HepG2 (cell line): ENCODE data around the gene LRPPRC. TPM values are rescaled to one million over a fixed set of nuclear protein-coding genes. Genes with fewer than 3 reads are reported as not detected.
A peak's percentile ranks its signal among the peaks of the same experiment; 100 is the strongest.

ENCODE experiments used
- ATAC-seq: fragments of 200-7000 bp; cut with Tn5 transposase; 3 replicates; pipeline ENCODE4 v1.9.1; 2020; ENCODE audit warnings: mild to moderate bottlenecking, moderate library complexity
- BruUV-seq: library from RNA; stranded (reverse); fragments of 400-500 nt; replicated peaks from 2 replicates; lab custom pipeline; 2021; lab: Mats Ljungman, UMichigan
- CTCF ChIA-PET: fragments of 300-600 bp; formaldehyde crosslinking; extraction: SDS; loops from one replicate; lab custom pipeline; 2021; ENCODE audit warnings: low total read pairs, inconsistent platforms, low intra/inter-chr PET ratio; lab: Yijun Ruan, JAX
- POLR2A ChIA-PET: fragments of 350-600 bp; sonication (Branson Sonifier 250); formaldehyde crosslinking; loops from one replicate; lab custom pipeline; 2020; ENCODE audit warnings: antibody characterized with exemption, inconsistent platforms; lab: Yijun Ruan, JAX
- DNase-seq: peaks from one replicate; pipeline ENCODE4 v3.0.0-alpha.2; 2015; ENCODE audit warnings: low spot score
- FAIRE-seq: peaks from 3 replicates; lab custom pipeline; 2011; peaks lifted over from hg19 to GRCh38; lab: Jason Lieb, UNC
- H2AFZ ChIP-seq: one replicate; pipeline ENCODE4 v1.6.1; 2011; ENCODE audit warnings: low read length, inconsistent platforms
- H3K27ac ChIP-seq: fragments of 300-600 bp; 3 replicates; pipeline ENCODE4 v1.8.0; 2011; ENCODE audit warnings: mixed run types, mild to moderate bottlenecking, mixed read lengths, low read length, inconsistent platforms; ENCODE audit not compliant: insufficient read depth; ENCODE audit errors: extremely low read length
- H3K27me3 ChIP-seq, 2 experiments: fragments of 200-600 bp in 1 of 2; 2 replicates in 1 of 2; 3 replicates in 1 of 2; pipeline versions ENCODE4 v1.6.0 to v1.8.0; 2011; ENCODE audit warnings: low read length in 2 of 2, mild to moderate bottlenecking in 2 of 2, moderate library complexity in 2 of 2, inconsistent platforms in 1 of 2; ENCODE audit not compliant: insufficient read depth in 2 of 2, control insufficient read depth in 1 of 2
- H3K36me3 ChIP-seq, 2 experiments: fragments of 200-600 bp in 1 of 2; replicated peaks in 1 of 2; 2 replicates in 1 of 2; 3 replicates in 1 of 2; pipeline versions ENCODE4 v1.5.1 to v1.8.0; 2011; ENCODE audit warnings: low read length in 2 of 2, inconsistent platforms in 1 of 2; ENCODE audit not compliant: insufficient read depth in 2 of 2, control insufficient read depth in 1 of 2
- H3K4me1 ChIP-seq: 2 replicates; pipeline ENCODE4 v1.5.1; 2012; ENCODE audit warnings: low read length, inconsistent platforms; ENCODE audit not compliant: insufficient read depth
- H3K4me2 ChIP-seq: 2 replicates; pipeline ENCODE4 v1.6.0; 2011; ENCODE audit warnings: low read depth, low read length, inconsistent platforms
- H3K4me3 ChIP-seq, 3 experiments: fragments of 200-600 bp in 1 of 3; sonication (generic), shearing (Covaris generic) in 1 of 3; replicated peaks in 1 of 3; 2 replicates each; pipeline ENCODE4 v1.5.1; 2011 to 2016; ENCODE audit warnings: low read length in 3 of 3, inconsistent platforms in 2 of 3, low read depth in 2 of 3, mild to moderate bottlenecking in 2 of 3, control low read depth in 1 of 3, mixed read lengths in 1 of 3; ENCODE audit not compliant: insufficient read depth in 1 of 3
- H3K79me2 ChIP-seq: one replicate; pipeline ENCODE4 v1.6.1; 2011; ENCODE audit warnings: low read length, inconsistent platforms; ENCODE audit not compliant: insufficient read depth
- H3K9ac ChIP-seq: 2 replicates; pipeline ENCODE4 v1.6.0; 2011; ENCODE audit warnings: mild to moderate bottlenecking, low read depth, low read length, inconsistent platforms; ENCODE audit not compliant: insufficient read depth
- H3K9me3 ChIP-seq: 2 replicates; pipeline ENCODE4 v1.5.1; 2012; ENCODE audit warnings: mild to moderate bottlenecking, low read length
- H4K20me1 ChIP-seq: 2 replicates; pipeline ENCODE4 v1.6.0; 2011; ENCODE audit warnings: inconsistent platforms, mild to moderate bottlenecking, low read length, moderate library complexity; ENCODE audit not compliant: insufficient read depth
- DMAP1 ChIP-seq: IDR thresholded peaks from 2 replicates; pipeline ENCODE4 v1.6.1; 2016
- FOXO4 ChIP-seq: sonication (generic); formaldehyde crosslinking; conservative IDR thresholded peaks from 2 replicates; pipeline ENCODE4 v1.8.1; 2023; ENCODE audit warnings: missing genetic modification reagents
- LRRFIP1 ChIP-seq: sonication (generic); formaldehyde crosslinking; conservative IDR thresholded peaks from 2 replicates; pipeline ENCODE4 v1.4.0; 2020; ENCODE audit warnings: missing genetic modification reagents
- MTERF4 ChIP-seq: sonication (generic); formaldehyde crosslinking; IDR thresholded peaks from 2 replicates; pipeline ENCODE4 v1.8.0; 2023; ENCODE audit warnings: mild to moderate bottlenecking, missing genetic modification reagents
- NONO ChIP-seq, 2 experiments: fragments of 450-650 bp in 1 of 2; sonication (generic) in 1 of 2; formaldehyde crosslinking in 1 of 2; IDR thresholded peaks in 1 of 2; conservative IDR thresholded peaks in 1 of 2; 2 replicates each; pipeline versions ENCODE4 v1.6.1 to v1.8.0; 2017 to 2022; ENCODE audit warnings: mild to moderate bottlenecking in 1 of 2, missing genetic modification reagents in 1 of 2, moderate library complexity in 1 of 2
- REPIN1 ChIP-seq: sonication (generic); formaldehyde crosslinking; IDR thresholded peaks from 2 replicates; pipeline ENCODE4 v1.8.0; 2022; ENCODE audit warnings: missing genetic modification reagents, low read depth, mild to moderate bottlenecking, borderline replicate concordance
- THAP9 ChIP-seq: sonication (generic); formaldehyde crosslinking; IDR thresholded peaks from 2 replicates; pipeline ENCODE4; 2020; ENCODE audit warnings: missing genetic modification reagents, mild to moderate bottlenecking, borderline replicate concordance
- ZBTB38 ChIP-seq: sonication (generic); formaldehyde crosslinking; IDR thresholded peaks from 2 replicates; pipeline ENCODE4 v1.5.1; 2020; ENCODE audit warnings: mild to moderate bottlenecking, missing genetic modification reagents
- ZNF136 ChIP-seq: sonication (generic); formaldehyde crosslinking; IDR thresholded peaks from 2 replicates; pipeline ENCODE4 v1.8.1; 2022; ENCODE audit warnings: low read depth, mild to moderate bottlenecking, moderate library complexity, missing genetic modification reagents
- ZNF274 ChIP-seq: sonication (generic); formaldehyde crosslinking; IDR thresholded peaks from 2 replicates; pipeline ENCODE4 v1.5.1; 2020; ENCODE audit warnings: mild to moderate bottlenecking, missing genetic modification reagents
- ZNF33B ChIP-seq: sonication (generic); formaldehyde crosslinking; IDR thresholded peaks from 2 replicates; pipeline ENCODE4 v1.5.1; 2020; ENCODE audit warnings: mild to moderate bottlenecking, missing genetic modification reagents
- ZNF746 ChIP-seq: sonication (generic); formaldehyde crosslinking; IDR thresholded peaks from 2 replicates; pipeline ENCODE4 v1.8.0; 2022; ENCODE audit warnings: mild to moderate bottlenecking, missing genetic modification reagents
- ZNF878 ChIP-seq: sonication (generic); formaldehyde crosslinking; IDR thresholded peaks from 2 replicates; pipeline ENCODE4 v1.8.1; 2023; ENCODE audit warnings: mild to moderate bottlenecking, missing genetic modification reagents, moderate library complexity
- ZSCAN31 ChIP-seq: sonication (generic); formaldehyde crosslinking; IDR thresholded peaks from 2 replicates; pipeline ENCODE4 v1.5.0; 2020; ENCODE audit warnings: low read depth, mild to moderate bottlenecking, missing genetic modification reagents
- WGBS: methylation state at CpG from one replicate; pipeline ENCODE4 v1.1.6; 2017; ENCODE audit warnings: low lambda C conversion rate; 5-methylcytosine and 5-hydroxymethylcytosine counted together
- in situ Hi-C: cut with HindIII; loops from 2 replicates; pipeline ENCODE4 v1.10.0; 2017; ENCODE audit warnings: low pct_unique_long_range_greater_than_20kb; ENCODE audit not compliant: extremely low pct_ligation_motif_present
- intact Hi-C: fragments of 100-400 bp; cut with micrococcal nuclease; formaldehyde crosslinking; loops from one replicate; pipeline ENCODE4 v1.10.0; 2022; ENCODE audit not compliant: unreplicated experiment
- polyA plus RNA-seq, 8 experiments: library from polyadenylated mRNA; depleted of rRNA in 3 of 8; stranded (reverse) in 7 of 8; unstranded in 1 of 8; fragments of >200 nt; fragmentation: Illumina TruSeq in 4 of 8; extraction: Trizol in 4 of 8; gene quantifications; 2 replicates each; pipeline versions ENCODE4 v1.2.1 to v1.2.3, GENCODE V29; 2011 to 2016; ENCODE audit warnings: low read depth in 4 of 8, missing spikeins in 1 of 8, mixed read lengths in 1 of 8; ENCODE audit not compliant: insufficient read depth in 1 of 8
- total RNA-seq, 5 experiments: library from RNA; depleted of rRNA; stranded (reverse); fragments of >200 nt; fragmentation: Illumina TruSeq; extraction: Trizol; gene quantifications; 2 replicates each; pipeline ENCODE4 v1.2.3, GENCODE V29; 2016; ENCODE audit warnings: low read depth in 1 of 5

LRPPRC gene
- total and polyA plus RNA-seq, 2 of the 13 experiments (the other 11 are each of a cell fraction or from before 2014, with no cell fraction given) = 117 to 167 TPM

GRCh38 chr2:43839776-43840564, 155.8 kb downstream of the LRPPRC start:
- CTCF ChIA-PET = no interaction called here
- Histone ChIP-seq H3K27me3 (no peaks in the 10 kb centered on the region), H3K36me3 (peaks cover 2 to 18% of the 10 kb centered on the region in 2 experiments; a peak in 3 of 5 replicates), H3K27ac (peak overlapping the region; percentile 2), H3K9ac (peak overlapping the region; percentile 79), H2AFZ (peak overlapping the region; percentile 32), H3K79me2 (peaks cover 34% of the 10 kb centered on the region), H3K4me1 (peaks cover 67% of the 10 kb centered on the region), H3K9me3 (no peaks in the 10 kb centered on the region), H3K4me2 (peak overlapping the region; percentile 89), H3K4me3 (peak overlapping the region; percentile 43 to 82 (median 79); a peak in 5 of 6 replicates), H4K20me1 (no peaks in the 10 kb centered on the region)
- no peak for ATAC-seq
- 72% methylated on average over 14 of the region's 14 CpGs for WGBS
- no peak for FAIRE-seq
- in situ Hi-C loops = no loop called here
- intact Hi-C loops = loop anchor here (2.0 kb wide), 1 partner anchor 31 kb away; no protein-coding TSS in a partner anchor
- BruUV-seq = TSS peak; percentile 52
- DNase-seq = no peak
- POLR2A ChIA-PET = interaction anchor here (0.6 to 2.9 kb wide), 5 partner anchors 33 to 243 kb away, joined by 3 to 9 read pairs (median 4); partner anchors contain the start of gene DYNC2LI1
- TF ChIP-seq ZNF136 (CRISPR knock-in tag) (0 out of 2 replicates have a peak, but pooled peaks have one; percentile 32), ZNF274 (peak; percentile 58; the same call in 1 of the 2 replicates), ZNF878 (CRISPR knock-in tag) (0 out of 2 replicates have a peak, but pooled peaks have one; percentile 42), FOXO4 (CRISPR knock-in tag) (0 out of 2 replicates have a peak, but pooled peaks have one; percentile 40), ZNF746 (CRISPR knock-in tag) (0 out of 2 replicates have a peak, but pooled peaks have one; percentile 18), ZBTB38 (CRISPR knock-in tag) (peak; percentile 60; the same call in 1 of the 2 replicates), ZNF33B (CRISPR knock-in tag) (peak; percentile 32; the same call in 1 of the 2 replicates), ZSCAN31 (CRISPR knock-in tag) (no peak), NONO (IDR thresholded peaks at IDR 0.05) (no peak), NONO (CRISPR knock-in tag; conservative IDR thresholded peaks at IDR 0.05) (0 out of 2 replicates have a peak, but pooled peaks have one; percentile 1), THAP9 (CRISPR knock-in tag) (no peak), LRRFIP1 (CRISPR knock-in tag) (no peak), DMAP1 (CRISPR knock-in tag) (no peak), MTERF4 (0 out of 2 replicates have a peak, but pooled peaks have one; percentile 59), REPIN1 (CRISPR knock-in tag) (no peak)
